SK-N-SH treated with all-trans-retinoic acid at 6 μM for 48 hours (cell line): Measurements from ENCODE around the gene ZSCAN22.

Experiments
- ARNTL ChIP-seq: fragments of 450-650 bp; formaldehyde crosslinking; IDR thresholded peaks from 2 replicates; pipeline ENCODE4 v1.5.0; 2020; ENCODE audit warnings: low read depth, mild to moderate bottlenecking, moderate library complexity, borderline replicate concordance
- BACH2 ChIP-seq: fragments of 250-450 bp; sonication (Bioruptor Pico); IDR thresholded peaks from 2 replicates; pipeline ENCODE4 v1.9.0; 2021; ENCODE audit warnings: mild to moderate bottlenecking, borderline replicate concordance
- CREB5 ChIP-seq: fragments of 250-450 bp; sonication (Bioruptor Pico); IDR thresholded peaks from 2 replicates; pipeline ENCODE4 v1.5.1; 2020; ENCODE audit warnings: low read depth, mild to moderate bottlenecking, moderate library complexity
- OSR1 ChIP-seq: fragments of 250-450 bp; sonication (Bioruptor Pico); IDR thresholded peaks from 2 replicates; pipeline ENCODE4 v1.8.0; 2022; ENCODE audit warnings: moderate library complexity, mild to moderate bottlenecking, inconsistent platforms
- PATZ1 ChIP-seq: fragments of 250-450 bp; sonication (Bioruptor Pico); IDR thresholded peaks from 2 replicates; pipeline ENCODE4 v1.8.0; 2020; ENCODE audit warnings: mild to moderate bottlenecking, moderate library complexity, borderline replicate concordance
- SNAI2 ChIP-seq: fragments of 250-450 bp; sonication (Bioruptor Pico); IDR thresholded peaks from 2 replicates; pipeline ENCODE4 v1.5.0; 2020; ENCODE audit warnings: mild to moderate bottlenecking, moderate library complexity
- TCF4 ChIP-seq: fragments of 250-450 bp; sonication (Bioruptor Pico); IDR thresholded peaks from 2 replicates; pipeline ENCODE4 v1.8.0; 2021; ENCODE audit warnings: mild to moderate bottlenecking, moderate library complexity, borderline replicate concordance
- TOX ChIP-seq: fragments of 250-450 bp; sonication (Bioruptor Pico); IDR thresholded peaks from 2 replicates; pipeline ENCODE4 v1.8.0; 2021; ENCODE audit warnings: mild to moderate bottlenecking, moderate library complexity, borderline replicate concordance
- TSHZ2 ChIP-seq: fragments of 250-450 bp; sonication (Bioruptor Pico); IDR thresholded peaks from 2 replicates; pipeline ENCODE4 v1.5.0; 2020; ENCODE audit warnings: mild to moderate bottlenecking, moderate library complexity
- ZFP3 ChIP-seq: fragments of 250-450 bp; sonication (Bioruptor Pico); IDR thresholded peaks from 2 replicates; pipeline ENCODE4 v1.5.0; 2020; ENCODE audit warnings: mild to moderate bottlenecking, moderate library complexity
- ZFP30 ChIP-seq: fragments of 450-650 bp; formaldehyde crosslinking; IDR thresholded peaks from 2 replicates; pipeline ENCODE4 v1.5.0; 2022; ENCODE audit warnings: mild to moderate bottlenecking, moderate library complexity
- ZNF8 ChIP-seq: fragments of 450-650 bp; formaldehyde crosslinking; IDR thresholded peaks from 2 replicates; pipeline ENCODE4 v1.5.0; 2020; ENCODE audit warnings: mild to moderate bottlenecking, moderate library complexity

- no peak for TF ChIP-seq ZFP3 (CRISPR knock-in tag)
- no peak for TF ChIP-seq ZNF8
- TF ChIP-seq SNAI2 (CRISPR knock-in tag): no peak
- TF ChIP-seq OSR1 (CRISPR knock-in tag): no peak
- TF ChIP-seq ARNTL: no peak
- no peak for TF ChIP-seq ZFP30 (CRISPR knock-in tag)
- no peak for TF ChIP-seq CREB5 (CRISPR knock-in tag)
- no peak for TF ChIP-seq TSHZ2
- TF ChIP-seq BACH2 (CRISPR knock-in tag): no peak
- TF ChIP-seq TOX (CRISPR knock-in tag): no peak
- no peak for TF ChIP-seq TCF4 (CRISPR knock-in tag)
- TF ChIP-seq PATZ1 (CRISPR knock-in tag): no peak
These were observed 22.5 kb upstream of the ZSCAN22 start for GRCh38 chr19:58304255-58304654.
